CD4-positive, CD25-positive, alpha-beta regulatory T cell (primary cell): ENCODE measurements around the gene SMG6. TPM values are rescaled to one million over a fixed set of nuclear protein-coding genes. Genes with fewer than 3 reads are reported as not detected.

Experiments
- ATAC-seq, 2 donors: fragments of 150-1000 bp; cut with Tn5 transposase; one replicate each; pipeline ENCODE4 v1.10.0; 2021; ENCODE audit warnings: low read depth in 2 of 2, moderate number of reproducible peaks in 2 of 2, moderate library complexity in 1 of 2
- DNase-seq, 3 donors: peaks; one replicate each; pipeline versions ENCODE4 v3.0.0 to v3.0.0-alpha.2; 2012 to 2022; ENCODE audit warnings: mixed read lengths in 1 of 3
- H3K27ac ChIP-seq: one replicate; pipeline ENCODE4 v1.7.0; 2013; ENCODE audit warnings: mild to moderate bottlenecking, low read length; ENCODE audit not compliant: insufficient read depth, poor library complexity, severe bottlenecking
- H3K27me3 ChIP-seq: one replicate; pipeline ENCODE4 v1.7.0; 2013; ENCODE audit warnings: low read length; ENCODE audit not compliant: control insufficient read depth, insufficient read depth
- H3K36me3 ChIP-seq: one replicate; pipeline ENCODE4 v1.7.0; 2013; ENCODE audit warnings: mild to moderate bottlenecking, low read length, moderate library complexity; ENCODE audit not compliant: control insufficient read depth, insufficient read depth
- H3K4me1 ChIP-seq: 2 replicates; pipeline ENCODE4 v1.7.0; 2013; ENCODE audit warnings: mild to moderate bottlenecking, low read length; ENCODE audit not compliant: insufficient read depth, control insufficient read depth, poor library complexity, severe bottlenecking
- H3K4me3 ChIP-seq: one replicate; pipeline ENCODE4 v1.7.0; 2013; ENCODE audit warnings: low read depth, mild to moderate bottlenecking, low read length, moderate library complexity
- H3K9me3 ChIP-seq, 2 experiments: 1 replicate in 1 of 2; 2 replicates in 1 of 2; pipeline ENCODE4 v1.7.0; 2013; ENCODE audit warnings: low read length in 2 of 2, mild to moderate bottlenecking in 1 of 2, moderate library complexity in 1 of 2; ENCODE audit not compliant: control insufficient read depth in 2 of 2
- H3K27ac Mint-ChIP-seq, 3 donors: one replicate each; pipeline ENCODE4 v1.8.0; 2020 to 2022; ENCODE audit warnings: mild to moderate bottlenecking in 3 of 3, mixed read lengths in 3 of 3, moderate library complexity in 2 of 3
- H3K27me3 Mint-ChIP-seq: one replicate; pipeline ENCODE4 v1.8.0; 2022; ENCODE audit warnings: mild to moderate bottlenecking, mixed read lengths
- H3K36me3 Mint-ChIP-seq: one replicate; pipeline ENCODE4 v1.8.0; 2020; ENCODE audit warnings: mixed read lengths
- H3K4me1 Mint-ChIP-seq, 4 donors: one replicate each; pipeline ENCODE4 v1.8.0; 2020 to 2022; ENCODE audit warnings: mixed read lengths in 4 of 4, mild to moderate bottlenecking in 1 of 4
- H3K4me3 Mint-ChIP-seq, 4 donors: one replicate each; pipeline ENCODE4 v1.8.0; 2020 to 2022; ENCODE audit warnings: mild to moderate bottlenecking in 4 of 4, mixed read lengths in 4 of 4, moderate library complexity in 3 of 4
- H3K9me3 Mint-ChIP-seq, 7 donors: one replicate each; pipeline ENCODE4 v1.8.0; 2020 to 2022; ENCODE audit warnings: mixed read lengths in 7 of 7, mild to moderate bottlenecking in 3 of 7, moderate library complexity in 2 of 7
- polyA plus RNA-seq, 4 donors: library from polyadenylated mRNA; unstranded; fragments of 300-500 nt; fragmentation: Illumina TruSeq; gene quantifications; one replicate each; pipeline ENCODE4 v1.2.3, GENCODE V29; 2021
- total RNA-seq: library from RNA; stranded (reverse); gene quantifications from one replicate; pipeline ENCODE4 v1.2.3, GENCODE V29; 2022

SMG6 gene
- total and polyA plus RNA-seq, 5 donors from 2014 or later = 3.3 to 42.9 (median 4.9) TPM

DNA sequence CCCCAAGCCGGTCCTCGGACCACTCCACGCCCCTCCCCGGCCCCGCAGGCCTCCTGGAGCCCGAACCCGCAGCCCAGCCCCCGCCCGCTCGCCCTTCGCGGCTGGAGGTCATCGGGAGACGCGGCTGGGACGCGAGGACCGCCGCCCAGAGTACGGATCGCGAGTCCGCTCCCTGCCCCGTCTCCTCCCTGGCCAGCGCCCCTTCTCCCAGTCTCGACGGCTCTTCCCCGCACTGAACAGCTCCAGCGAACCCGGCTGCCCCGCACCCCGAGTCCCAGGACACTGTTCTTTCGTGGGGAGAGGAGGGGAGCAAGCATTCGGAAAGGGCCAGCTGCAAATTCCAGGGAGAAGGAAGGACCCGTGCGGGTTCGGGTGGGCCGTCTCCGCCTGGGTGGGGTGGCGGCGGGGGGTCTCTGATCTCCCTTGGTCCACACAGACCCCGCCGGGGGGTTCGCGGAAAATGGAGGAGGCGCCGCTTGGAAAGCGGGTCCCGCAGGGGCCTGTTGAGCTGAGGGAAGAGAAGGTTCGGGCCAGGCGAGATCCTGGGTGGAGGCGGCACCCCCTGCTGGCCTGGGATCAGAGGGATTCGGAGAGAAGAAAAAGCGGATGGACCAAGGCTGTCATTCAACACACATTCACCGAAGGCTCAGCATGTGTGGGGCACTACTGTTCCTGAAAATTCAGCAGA lies 277.8 kb downstream of the SMG6 start:
- Mint-ChIP-seq H3K36me3 (no peaks in the 10 kb centered on the region), H3K9me3 (no peaks in the 10 kb centered on the region), H3K4me3 (peak overlapping the region; percentile 81 to 92 (median 86)), H3K4me1 (peaks cover under 1 to 25% (median 9%) of the 10 kb centered on the region in 4 donors), H3K27me3 (peaks cover 68% of the 10 kb centered on the region), H3K27ac (peak overlapping the region in 1 of 3 donors; percentile 38)
- DNase-seq (peak in 1 of 3 donors; percentile 22), ATAC-seq (no peak)
- Histone ChIP-seq H3K4me1 (peaks cover 45% of the 10 kb centered on the region), H3K27me3 (peaks cover 7% of the 10 kb centered on the region), H3K36me3 (no peaks in the 10 kb centered on the region), H3K4me3 (no peak overlapping the region), H3K27ac (no peak overlapping the region), H3K9me3 (no peaks in the 10 kb centered on the region)

DNA sequence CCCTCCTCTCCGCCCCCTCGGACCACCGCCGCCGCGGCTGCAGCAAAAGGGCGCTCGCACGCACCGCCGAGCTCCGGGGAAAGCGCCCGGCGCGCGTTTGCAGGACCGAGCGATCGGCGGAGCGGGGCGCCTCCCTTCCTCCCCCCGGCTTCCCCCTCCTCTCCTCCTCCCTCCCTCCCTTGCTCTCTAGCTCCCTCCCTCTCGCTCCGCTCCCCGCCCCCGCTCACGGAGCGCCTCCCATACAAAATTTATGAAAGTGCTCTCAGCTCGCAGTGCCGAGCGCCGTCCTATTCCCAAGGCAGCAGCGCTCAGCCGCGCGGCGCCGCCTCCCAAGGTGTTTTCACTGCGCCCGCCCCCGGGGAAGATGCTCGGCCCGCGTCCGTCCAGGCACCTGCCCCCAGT lies 278.4 kb downstream of the SMG6 start, which contains the start of gene RTN4RL1:
Gene RTN4RL1, minus strand, starts transcription at position 115 of the 402 bp plus-strand sequence. CDS start 469 bp downstream, outside the sequence.
- peak within 1 kb of the TSS in 1 of 3 donors; percentile 38 for H3K27ac Mint-ChIP-seq
- H3K9me3 Mint-ChIP-seq = no peaks in the 10 kb centered on the region
- Histone ChIP-seq H3K9me3 (no peaks in the 10 kb centered on the region), H3K4me1 (peaks cover 40% of the 10 kb centered on the region), H3K27ac (no peak within 1 kb of the TSS), H3K27me3 (peaks cover 7% of the 10 kb centered on the region), H3K4me3 (no peak within 1 kb of the TSS), H3K36me3 (no peaks in the 10 kb centered on the region)
- peaks cover 0 to 19% (median 4%) of the 10 kb centered on the region in 4 donors for H3K4me1 Mint-ChIP-seq
- ATAC-seq = peak; percentile 37 to 50
- DNase-seq = peak; percentile 61 to 86 (median 67)
- no peaks in the 10 kb centered on the region for H3K36me3 Mint-ChIP-seq
- H3K27me3 Mint-ChIP-seq = peaks cover 73% of the 10 kb centered on the region
- peak within 1 kb of the TSS; percentile 81 to 92 (median 86) for H3K4me3 Mint-ChIP-seq

DNA sequence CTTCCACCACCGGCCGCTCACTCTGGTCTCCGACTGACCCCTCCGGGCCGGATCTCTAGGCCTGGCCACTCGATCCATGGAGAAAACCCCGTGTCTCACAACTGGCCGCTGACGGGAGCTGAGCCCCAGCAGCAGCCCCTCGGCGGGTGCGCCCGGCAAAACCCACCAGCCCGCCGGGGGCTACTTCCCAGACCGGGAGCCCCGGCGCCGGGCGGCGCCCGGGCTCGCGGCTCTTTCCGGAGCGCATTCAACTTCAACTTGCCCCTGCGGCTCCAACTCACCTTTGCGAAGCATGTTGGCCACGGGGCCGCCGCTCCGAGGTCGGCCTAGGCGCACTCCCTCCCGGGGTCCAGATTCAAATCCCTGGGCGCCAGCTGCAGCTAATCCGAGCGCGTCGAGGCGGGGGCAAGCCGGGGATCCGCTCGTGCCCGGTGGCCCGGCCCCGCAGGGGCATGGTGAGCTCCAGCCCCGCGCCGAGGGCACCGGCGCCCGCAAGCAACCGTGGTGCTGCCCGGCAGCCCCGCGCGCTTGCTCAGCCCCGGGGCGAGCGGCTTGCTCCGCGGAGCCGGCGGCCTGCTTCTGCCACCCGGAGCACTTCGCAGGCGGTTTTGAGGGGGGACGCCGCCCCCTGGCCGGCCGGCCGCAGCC lies 278.9 kb downstream of the SMG6 start:
- Mint-ChIP-seq H3K9me3 (no peaks in the 10 kb centered on the region), H3K36me3 (no peaks in the 10 kb centered on the region), H3K4me1 (peaks cover 0 to 18% (median 3%) of the 10 kb centered on the region in 4 donors), H3K27me3 (peaks cover 75% of the 10 kb centered on the region), H3K27ac (no peak overlapping the region), H3K4me3 (peak overlapping the region in 3 of 4 donors; percentile 58 to 86 (median 81))
- no peaks in the 10 kb centered on the region for H3K9me3 ChIP-seq
- no peak overlapping the region for H3K4me3 ChIP-seq
- H3K27me3 ChIP-seq = peaks cover 7% of the 10 kb centered on the region
- no peaks in the 10 kb centered on the region for H3K36me3 ChIP-seq
- DNase-seq (no peak), ATAC-seq (no peak)
- no peak overlapping the region for H3K27ac ChIP-seq
- H3K4me1 ChIP-seq = peaks cover 38% of the 10 kb centered on the region

DNA sequence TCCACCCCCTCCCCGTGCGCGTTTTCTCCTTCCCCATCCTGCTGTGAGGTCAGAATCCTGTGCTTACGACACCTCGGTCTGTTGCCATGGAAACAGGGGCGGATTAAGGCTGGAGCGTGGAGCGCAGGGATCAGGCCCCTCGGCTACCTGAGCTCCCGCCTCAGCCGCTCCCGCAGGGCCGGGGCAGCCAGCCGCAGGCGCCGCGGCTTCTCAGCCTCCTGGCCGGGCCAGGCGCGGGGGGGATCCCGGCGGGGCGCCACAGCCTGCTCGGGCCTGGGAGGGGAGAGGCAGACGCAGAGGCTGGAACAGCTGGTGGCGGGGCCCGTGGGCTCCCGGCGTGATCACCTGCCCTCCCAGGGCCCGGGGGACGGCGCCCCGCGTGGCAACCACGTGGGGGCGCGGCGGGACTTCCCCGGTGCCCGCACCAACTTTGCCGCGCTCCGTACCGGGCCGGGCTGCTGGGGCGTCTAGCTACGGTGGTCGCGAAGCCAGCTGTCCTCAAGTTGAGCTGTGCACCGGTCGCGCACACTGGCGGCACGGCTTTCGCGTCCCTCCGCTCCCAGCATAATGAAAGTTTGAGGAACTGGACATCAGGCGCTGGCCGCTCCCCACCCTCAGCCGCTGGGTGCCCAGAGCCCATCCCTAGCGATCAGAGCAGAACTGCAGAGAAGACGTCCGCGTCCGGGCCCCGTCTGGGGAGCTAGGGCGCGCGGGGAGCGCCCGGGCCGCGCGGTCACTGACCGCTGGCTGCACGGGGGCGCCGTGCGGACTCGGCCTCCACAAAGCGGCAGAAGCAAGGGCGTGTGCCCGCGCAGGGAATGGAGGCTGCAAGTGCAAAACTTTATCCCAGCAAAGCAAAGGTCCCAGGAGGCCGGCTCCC lies 279.7 kb downstream of the SMG6 start:
- Histone ChIP-seq H3K27me3 (peaks cover 7% of the 10 kb centered on the region), H3K4me3 (no peak overlapping the region), H3K36me3 (no peaks in the 10 kb centered on the region), H3K27ac (no peak overlapping the region), H3K4me1 (peaks cover 35% of the 10 kb centered on the region), H3K9me3 (no peaks in the 10 kb centered on the region)
- no peaks in the 10 kb centered on the region for H3K36me3 Mint-ChIP-seq
- H3K27ac Mint-ChIP-seq = no peak overlapping the region
- peaks cover 71% of the 10 kb centered on the region for H3K27me3 Mint-ChIP-seq
- ATAC-seq (no peak), DNase-seq (peak in 1 of 3 donors; percentile 24)
- no peaks in the 10 kb centered on the region for H3K9me3 Mint-ChIP-seq
- peaks cover 0 to 18% (median 3%) of the 10 kb centered on the region in 4 donors for H3K4me1 Mint-ChIP-seq
- peak overlapping the region in 2 of 4 donors; percentile 72 to 81 for H3K4me3 Mint-ChIP-seq

DNA sequence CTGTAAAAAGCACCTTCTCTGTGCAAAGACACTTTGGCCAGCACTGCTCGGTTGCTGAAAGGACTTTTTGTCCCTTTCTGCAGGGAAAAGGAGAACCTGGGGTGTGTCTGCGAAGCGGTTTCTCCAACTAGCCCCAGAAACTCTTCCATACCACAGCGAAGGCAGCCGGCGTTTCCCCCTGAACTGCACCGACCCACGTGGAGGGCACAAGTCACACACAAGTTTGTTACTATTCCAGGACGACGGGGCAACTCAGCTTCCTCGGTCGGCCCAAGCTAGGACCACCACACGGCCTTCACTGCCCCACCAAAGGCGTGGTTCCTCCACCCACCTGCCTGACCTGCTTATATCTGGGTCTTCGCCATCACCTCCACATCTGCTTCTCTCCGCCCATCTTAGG lies 280.3 kb downstream of the SMG6 start:
- no peaks in the 10 kb centered on the region for H3K36me3 ChIP-seq
- peak overlapping the region in 1 of 3 donors; percentile 69 for H3K27ac Mint-ChIP-seq
- H3K4me3 ChIP-seq = no peak overlapping the region
- H3K4me1 Mint-ChIP-seq = peaks cover 0 to 18% (median 3%) of the 10 kb centered on the region in 4 donors
- no peaks in the 10 kb centered on the region for H3K36me3 Mint-ChIP-seq
- peaks cover 7% of the 10 kb centered on the region for H3K27me3 ChIP-seq
- no peaks in the 10 kb centered on the region for H3K9me3 Mint-ChIP-seq
- peak overlapping the region in 3 of 4 donors; percentile 39 to 68 (median 47) for H3K4me3 Mint-ChIP-seq
- ATAC-seq = no peak
- no peak for DNase-seq
- peaks cover 69% of the 10 kb centered on the region for H3K27me3 Mint-ChIP-seq
- no peak overlapping the region for H3K27ac ChIP-seq
- peaks cover 35% of the 10 kb centered on the region for H3K4me1 ChIP-seq
- no peaks in the 10 kb centered on the region for H3K9me3 ChIP-seq

DNA sequence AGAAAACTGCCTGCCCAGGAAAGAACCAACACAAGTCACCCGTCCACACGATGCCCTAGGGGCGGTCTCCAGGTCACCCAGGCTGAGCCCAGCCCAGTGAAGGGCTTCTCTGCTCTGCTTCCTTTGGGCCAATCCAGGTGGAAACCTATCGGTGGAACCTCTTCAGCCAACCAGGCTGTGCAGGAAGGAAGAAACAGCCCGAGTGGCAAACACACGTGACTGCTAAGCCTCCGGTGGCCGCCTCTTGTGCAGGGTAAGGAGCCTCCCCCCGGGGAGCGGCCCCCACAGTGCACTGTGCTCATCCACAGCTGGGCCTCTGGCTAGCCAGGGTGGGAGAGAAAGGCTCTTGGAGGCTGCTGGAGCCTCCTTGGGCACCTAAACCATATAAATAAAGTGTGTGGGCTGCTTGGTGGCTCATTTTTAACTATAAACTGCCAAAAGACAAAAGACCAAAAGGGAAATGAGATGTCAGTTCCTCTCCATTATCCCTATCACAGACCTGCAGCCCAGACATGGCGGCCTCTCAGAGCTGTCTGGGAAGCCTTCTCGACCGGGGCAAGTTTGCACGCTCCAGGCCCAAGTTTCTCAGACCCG lies 280.8 kb downstream of the SMG6 start:
- H3K4me1 ChIP-seq = peaks cover 35% of the 10 kb centered on the region
- no peaks in the 10 kb centered on the region for H3K9me3 ChIP-seq
- ATAC-seq (no peak), DNase-seq (peak in 1 of 3 donors; percentile 16)
- H3K4me3 ChIP-seq = no peak overlapping the region
- H3K27ac ChIP-seq = no peak overlapping the region
- Mint-ChIP-seq H3K36me3 (no peaks in the 10 kb centered on the region), H3K9me3 (no peaks in the 10 kb centered on the region), H3K4me3 (peak overlapping the region; percentile 39 to 68 (median 58)), H3K27me3 (peaks cover 69% of the 10 kb centered on the region), H3K4me1 (peaks cover 0 to 18% (median 3%) of the 10 kb centered on the region in 4 donors), H3K27ac (no peak overlapping the region)
- H3K27me3 ChIP-seq = peaks cover 7% of the 10 kb centered on the region
- H3K36me3 ChIP-seq = no peaks in the 10 kb centered on the region

DNA sequence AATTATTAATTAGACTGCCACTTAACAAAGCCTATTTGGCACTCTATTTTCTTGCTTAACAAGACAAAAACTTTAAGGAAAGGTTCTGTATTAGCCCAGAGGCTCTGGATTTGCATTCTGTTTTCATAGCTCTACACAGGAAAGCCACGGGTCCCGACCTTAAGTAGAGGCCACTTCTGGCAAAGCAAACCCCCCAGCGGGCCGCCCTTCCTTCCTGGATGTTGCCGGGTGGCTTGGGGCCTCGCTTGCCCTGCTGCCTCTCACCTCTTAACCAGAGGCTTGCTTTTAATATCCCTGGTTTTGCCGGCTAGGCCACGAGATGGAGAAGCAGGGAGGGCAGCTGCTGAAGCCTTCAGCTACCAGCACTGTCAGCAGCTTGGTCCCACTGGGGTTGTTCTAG lies 282.9 kb downstream of the SMG6 start:
- no peak overlapping the region for H3K27ac Mint-ChIP-seq
- Histone ChIP-seq H3K4me1 (peaks cover 31% of the 10 kb centered on the region), H3K4me3 (no peak overlapping the region), H3K27ac (no peak overlapping the region), H3K9me3 (no peaks in the 10 kb centered on the region), H3K27me3 (peaks cover 3% of the 10 kb centered on the region), H3K36me3 (no peaks in the 10 kb centered on the region)
- no peaks in the 10 kb centered on the region for H3K9me3 Mint-ChIP-seq
- H3K4me1 Mint-ChIP-seq = peaks cover 0 to 13% (median under 1%) of the 10 kb centered on the region in 4 donors
- peaks cover 62% of the 10 kb centered on the region for H3K27me3 Mint-ChIP-seq
- no peaks in the 10 kb centered on the region for H3K36me3 Mint-ChIP-seq
- DNase-seq (no peak), ATAC-seq (no peak)
- H3K4me3 Mint-ChIP-seq = no peak overlapping the region
